Testis (tissue), 2 donors: ENCODE measurements around the gene EPB41L2.

Experiments
- POLR2A ChIP-seq: fragments of 450-650 bp; IDR thresholded peaks from one replicate; pipeline ENCODE4 v1.6.1; 2017; ENCODE audit warnings: antibody characterized with exemption, mild to moderate bottlenecking, moderate library complexity
- TF ChIP-seq, protein P1 (sequence below), 3 experiments: fragments of 450-650 bp in 2 of 3; fragments of 200-600 bp in 1 of 3; sonication (generic) in 1 of 3; IDR thresholded peaks; one replicate each; pipeline ENCODE4 v1.5.1; 2016 to 2019; ENCODE audit warnings: antibody characterized with exemption in 3 of 3, mild to moderate bottlenecking in 2 of 3, moderate library complexity in 1 of 3

DNA sequence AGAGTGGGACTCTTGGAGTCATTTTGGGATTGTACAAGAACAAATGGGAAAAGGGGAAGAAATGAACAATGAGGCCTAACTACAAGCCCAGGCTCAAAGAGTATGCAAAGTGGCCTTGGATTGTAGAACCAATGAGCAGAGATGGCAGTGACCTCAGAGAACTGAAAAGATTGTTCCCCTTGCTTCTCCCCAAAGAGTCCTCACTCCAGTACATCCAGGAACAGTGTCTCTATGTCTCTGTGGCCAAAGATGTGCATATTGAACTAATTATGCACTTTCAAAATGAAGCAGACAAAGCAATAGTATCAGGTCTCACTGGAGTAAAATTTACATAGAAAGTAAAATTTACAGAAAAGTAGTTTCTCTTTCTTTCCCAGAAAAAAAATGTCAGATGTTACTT, 154.9 kb downstream of the EPB41L2 start:
- TF ChIP-seq, protein P1, sequence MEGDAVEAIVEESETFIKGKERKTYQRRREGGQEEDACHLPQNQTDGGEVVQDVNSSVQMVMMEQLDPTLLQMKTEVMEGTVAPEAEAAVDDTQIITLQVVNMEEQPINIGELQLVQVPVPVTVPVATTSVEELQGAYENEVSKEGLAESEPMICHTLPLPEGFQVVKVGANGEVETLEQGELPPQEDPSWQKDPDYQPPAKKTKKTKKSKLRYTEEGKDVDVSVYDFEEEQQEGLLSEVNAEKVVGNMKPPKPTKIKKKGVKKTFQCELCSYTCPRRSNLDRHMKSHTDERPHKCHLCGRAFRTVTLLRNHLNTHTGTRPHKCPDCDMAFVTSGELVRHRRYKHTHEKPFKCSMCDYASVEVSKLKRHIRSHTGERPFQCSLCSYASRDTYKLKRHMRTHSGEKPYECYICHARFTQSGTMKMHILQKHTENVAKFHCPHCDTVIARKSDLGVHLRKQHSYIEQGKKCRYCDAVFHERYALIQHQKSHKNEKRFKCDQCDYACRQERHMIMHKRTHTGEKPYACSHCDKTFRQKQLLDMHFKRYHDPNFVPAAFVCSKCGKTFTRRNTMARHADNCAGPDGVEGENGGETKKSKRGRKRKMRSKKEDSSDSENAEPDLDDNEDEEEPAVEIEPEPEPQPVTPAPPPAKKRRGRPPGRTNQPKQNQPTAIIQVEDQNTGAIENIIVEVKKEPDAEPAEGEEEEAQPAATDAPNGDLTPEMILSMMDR (IDR thresholded peaks at IDR 0.05), result no peak
- no peak for TF ChIP-seq POLR2A
